GM10248 (cell line): ENCODE measurements around the gene HS3ST5.
A peak's percentile ranks its signal among the peaks of the same experiment; 100 is the strongest.

ENCODE experiments used
- CTCF ChIA-PET: fragments of 300-600 bp; sonication (Branson Sonifier 250); formaldehyde crosslinking; extraction: SDS; loops from one replicate; lab custom pipeline; 2021; ENCODE audit warnings: antibody characterized with exemption; lab: Yijun Ruan, JAX
- POLR2A ChIA-PET: fragments of 350-650 bp; sonication (Branson Sonifier 250); formaldehyde crosslinking; extraction: SDS; loops from one replicate; lab custom pipeline; 2020; ENCODE audit warnings: antibody characterized with exemption; lab: Yijun Ruan, JAX
- DNase-seq: peaks from one replicate; pipeline ENCODE4 v3.0.0; 2012; ENCODE audit errors: extremely low spot score
- CTCF ChIP-seq: IDR thresholded peaks from 2 replicates; pipeline ENCODE4 v1.5.1; 2012; ENCODE audit warnings: mild to moderate bottlenecking, low read depth; ENCODE audit errors: extremely low read depth, missing control alignments, control extremely low read depth

The HS3ST5 gene

GRCh38 chr6:114115652-114116051, 227.2 kb downstream of the HS3ST5 start:
- TF ChIP-seq CTCF, result no peak
- ChIA-PET POLR2A (no interaction called here), CTCF (no interaction called here)
- no peak for DNase-seq

- ChIA-PET CTCF (interaction anchor here (0.7 to 2.9 kb wide), 25 partner anchors 9 to 156 kb away, joined by 3 to 19 read pairs (median 5); no protein-coding TSS in a partner anchor), POLR2A (no interaction called here)
- DNase-seq, result peak; percentile 25
- peak; percentile 72 for TF ChIP-seq CTCF
These were observed 234.5 kb downstream of the HS3ST5 start for GRCh38 chr6:114108119-114109002.

GRCh38 chr6:114106020-114106419, 236.8 kb downstream of the HS3ST5 start:
- ChIA-PET POLR2A (no interaction called here), CTCF (interaction anchor here (1.6 kb wide), 1 partner anchor 14 kb away, joined by 3 read pairs; no protein-coding TSS in a partner anchor)
- TF ChIP-seq CTCF, result no peak
- DNase-seq, result no peak

GRCh38 chr6:114101255-114101654, 241.6 kb downstream of the HS3ST5 start:
- DNase-seq, result no peak
- CTCF ChIA-PET, result no interaction called here

GRCh38 chr6:114100215-114100994, 242.4 kb downstream of the HS3ST5 start:
- no peak for TF ChIP-seq CTCF
- CTCF ChIA-PET, result interaction anchor here (1.3 to 2.2 kb wide), 2 partner anchors 9 to 35 kb away, joined by 3 to 13 read pairs; no protein-coding TSS in a partner anchor
- POLR2A ChIA-PET, result no interaction called here
- DNase-seq, result no peak

More at GRCh38 chr6:114101255-114101654, 241.6 kb downstream of the HS3ST5 start:
- no peak for TF ChIP-seq CTCF
- POLR2A ChIA-PET, result no interaction called here

- CTCF ChIA-PET, result interaction anchor here (0.9 to 1.6 kb wide), 5 partner anchors 10 to 31 kb away, joined by 3 to 10 read pairs (median 4); no protein-coding TSS in a partner anchor
- POLR2A ChIA-PET, result no interaction called here
- peak; percentile 27 for DNase-seq
- peak; percentile 53 for TF ChIP-seq CTCF
These were observed 246.2 kb downstream of the HS3ST5 start for GRCh38 chr6:114096561-114097172.
